Gastrocnemius medialis (tissue), 4 donors: ENCODE data around the gene SDHA.

Experiments
- CTCF ChIP-seq, 5 experiments: fragments of 450-650 bp in 3 of 5; fragments of 200-600 bp in 2 of 5; sonication (generic) in 2 of 5; IDR thresholded peaks in 4 of 5; conservative IDR thresholded peaks in 1 of 5; 1 replicate in 4 of 5; 2 replicates in 1 of 5; pipeline ENCODE4 v1.5.1; 2016 to 2019; ENCODE audit warnings: antibody characterized with exemption in 5 of 5, mild to moderate bottlenecking in 3 of 5, moderate library complexity in 3 of 5
- POLR2A ChIP-seq, 2 donors: fragments of 450-650 bp; IDR thresholded peaks; one replicate each; pipeline ENCODE4 v1.6.1; 2017; ENCODE audit warnings: antibody characterized with exemption in 2 of 2, mild to moderate bottlenecking in 2 of 2, moderate library complexity in 2 of 2

GRCh38 chr5:174876-175465 is 43.1 kb upstream of the SDHA start:
- TF ChIP-seq CTCF (IDR thresholded peaks at IDR 0.05 in 4 of 5, conservative IDR thresholded peaks at IDR 0.05 in 1 of 5), result no peak
- no peak for TF ChIP-seq POLR2A (IDR thresholded peaks at IDR 0.05)
